Measurements from ENCODE around the gene ABCA9. TPM values are rescaled to one million over a fixed set of nuclear protein-coding genes. Genes with fewer than 3 reads are reported as not detected.

The ABCA9 gene
- total and polyA plus RNA-seq, 2 experiments from 2014 or later = 0.24 to 0.65 TPM

- no peak overlapping the region for H3K4me3 ChIP-seq
- TF ChIP-seq EZH2 (IDR thresholded peaks at IDR 0.05; ENCODE audit: insufficient read depth, poor library complexity, severe bottlenecking) (no peak), EZH2phosphoT487 (IDR thresholded peaks at IDR 0.05; ENCODE audit: insufficient read depth, low read depth) (no peak)
- no peak overlapping the region for H2AFZ ChIP-seq
- no peaks in the 10 kb centered on the region for H3K79me2 ChIP-seq (ENCODE audit: insufficient read depth)
- H3K27me3 ChIP-seq (replicated peaks; ENCODE audit: insufficient read depth) = no peaks in the 10 kb centered on the region
- H3K9me2 ChIP-seq (ENCODE audit: insufficient read depth) = no peaks in the 10 kb centered on the region
- 86 to 91% methylated on average over 3 of the region's 3 CpGs for WGBS, 2 experiments (ENCODE audit: low coverage in 1 of 2, low lambda C conversion rate in 2 of 2, missing lambda C conversion rate in 2 of 2)
- no peaks in the 10 kb centered on the region for H3K9me3 ChIP-seq (ENCODE audit: low read depth)
- H3K27ac ChIP-seq = no peak overlapping the region
- no peaks in the 10 kb centered on the region for H4K20me1 ChIP-seq (ENCODE audit: insufficient read depth)
- DNase-seq = no peak
- H3K4me2 ChIP-seq (ENCODE audit: unreplicated experiment) = no peak overlapping the region
- no peaks in the 10 kb centered on the region for H3F3A ChIP-seq (ENCODE audit: insufficient read depth)
- in situ Hi-C loops (cut with MboI) = no loop called here
- H3K36me3 ChIP-seq (ENCODE audit: low read depth) = no peaks in the 10 kb centered on the region
- H3K9ac ChIP-seq = no peak overlapping the region
- no peaks in the 10 kb centered on the region for H3K4me1 ChIP-seq (ENCODE audit: insufficient read depth)
These were observed 118.3 kb downstream of the ABCA9 start for GRCh38 chr17:68942389-68942788.

GRCh38 chr17:68941761-68942160 lies 119.0 kb downstream of the ABCA9 start:
- H3K9me2 ChIP-seq (ENCODE audit: insufficient read depth) = no peaks in the 10 kb centered on the region

GRCh38 chr17:68939195-68939594 lies 121.5 kb downstream of the ABCA9 start:
- TF ChIP-seq EZH2 (IDR thresholded peaks at IDR 0.05; ENCODE audit: insufficient read depth, poor library complexity, severe bottlenecking) (no peak), EZH2phosphoT487 (IDR thresholded peaks at IDR 0.05; ENCODE audit: insufficient read depth, low read depth) (no peak)
- H3K27me3 ChIP-seq (replicated peaks; ENCODE audit: insufficient read depth) = no peaks in the 10 kb centered on the region
- H3K9me3 ChIP-seq (ENCODE audit: low read depth) = no peaks in the 10 kb centered on the region
- in situ Hi-C loops (cut with MboI) = no loop called here
- DNase-seq = no peak
- H3K27ac ChIP-seq = no peak overlapping the region
- H3K4me3 ChIP-seq = no peak overlapping the region
- WGBS, 2 experiments (ENCODE audit: low coverage in 1 of 2, low lambda C conversion rate in 2 of 2, missing lambda C conversion rate in 2 of 2) = 82 to 83% methylated on average over 3 of the region's 3 CpGs
- no peaks in the 10 kb centered on the region for H3K79me2 ChIP-seq (ENCODE audit: insufficient read depth)
- H2AFZ ChIP-seq = no peak overlapping the region
- no peaks in the 10 kb centered on the region for H3F3A ChIP-seq (ENCODE audit: insufficient read depth)
- no peak overlapping the region for H3K4me2 ChIP-seq (ENCODE audit: unreplicated experiment)
- no peak overlapping the region for H3K9ac ChIP-seq
- H3K9me2 ChIP-seq (ENCODE audit: insufficient read depth) = no peaks in the 10 kb centered on the region
- H4K20me1 ChIP-seq (ENCODE audit: insufficient read depth) = no peaks in the 10 kb centered on the region
- no peaks in the 10 kb centered on the region for H3K36me3 ChIP-seq (ENCODE audit: low read depth)
- H3K4me1 ChIP-seq (ENCODE audit: insufficient read depth) = no peaks in the 10 kb centered on the region

More at GRCh38 chr17:68941761-68942160, 119.0 kb downstream of the ABCA9 start:
- H3K4me2 ChIP-seq (ENCODE audit: unreplicated experiment) = no peak overlapping the region
- in situ Hi-C loops (cut with MboI) = no loop called here
- H2AFZ ChIP-seq = no peak overlapping the region
- no peaks in the 10 kb centered on the region for H3K4me1 ChIP-seq (ENCODE audit: insufficient read depth)
- H3F3A ChIP-seq (ENCODE audit: insufficient read depth) = no peaks in the 10 kb centered on the region
- H3K27ac ChIP-seq = no peak overlapping the region
- no peaks in the 10 kb centered on the region for H3K27me3 ChIP-seq (replicated peaks; ENCODE audit: insufficient read depth)
- H3K4me3 ChIP-seq = no peak overlapping the region
- no peaks in the 10 kb centered on the region for H3K9me3 ChIP-seq (ENCODE audit: low read depth)
- no peaks in the 10 kb centered on the region for H3K36me3 ChIP-seq (ENCODE audit: low read depth)
- H3K9ac ChIP-seq = no peak overlapping the region
- no peak for DNase-seq
- H3K79me2 ChIP-seq (ENCODE audit: insufficient read depth) = no peaks in the 10 kb centered on the region
- no peaks in the 10 kb centered on the region for H4K20me1 ChIP-seq (ENCODE audit: insufficient read depth)
- TF ChIP-seq EZH2phosphoT487 (IDR thresholded peaks at IDR 0.05; ENCODE audit: insufficient read depth, low read depth) = no peak
- no peak for TF ChIP-seq EZH2 (IDR thresholded peaks at IDR 0.05; ENCODE audit: insufficient read depth, poor library complexity, severe bottlenecking)
- 74 to 77% methylated on average over 6 of the region's 6 CpGs for WGBS, 2 experiments (ENCODE audit: low coverage in 1 of 2, low lambda C conversion rate in 2 of 2, missing lambda C conversion rate in 2 of 2)

GRCh38 chr17:68937890-68938514 lies 122.7 kb downstream of the ABCA9 start:
- H4K20me1 ChIP-seq (ENCODE audit: insufficient read depth) = no peaks in the 10 kb centered on the region
- H3K4me3 ChIP-seq = no peak overlapping the region
- H3F3A ChIP-seq (ENCODE audit: insufficient read depth) = no peaks in the 10 kb centered on the region
- WGBS, 2 experiments (ENCODE audit: low coverage in 1 of 2, low lambda C conversion rate in 2 of 2, missing lambda C conversion rate in 2 of 2) = 83 to 85% methylated on average over 8 of the region's 8 CpGs
- H2AFZ ChIP-seq = no peak overlapping the region
- no peak overlapping the region for H3K9ac ChIP-seq
- TF ChIP-seq EZH2phosphoT487 (IDR thresholded peaks at IDR 0.05; ENCODE audit: insufficient read depth, low read depth) = no peak
- TF ChIP-seq EZH2 (IDR thresholded peaks at IDR 0.05; ENCODE audit: insufficient read depth, poor library complexity, severe bottlenecking) = no peak
- H3K27me3 ChIP-seq (replicated peaks; ENCODE audit: insufficient read depth) = no peaks in the 10 kb centered on the region
- H3K9me2 ChIP-seq (ENCODE audit: insufficient read depth) = no peaks in the 10 kb centered on the region
- in situ Hi-C loops (cut with MboI) = no loop called here
- no peak overlapping the region for H3K27ac ChIP-seq
- no peaks in the 10 kb centered on the region for H3K4me1 ChIP-seq (ENCODE audit: insufficient read depth)
- no peaks in the 10 kb centered on the region for H3K79me2 ChIP-seq (ENCODE audit: insufficient read depth)
- H3K4me2 ChIP-seq (ENCODE audit: unreplicated experiment) = no peak overlapping the region
- no peak for DNase-seq
- no peaks in the 10 kb centered on the region for H3K9me3 ChIP-seq (ENCODE audit: low read depth)
- H3K36me3 ChIP-seq (ENCODE audit: low read depth) = no peaks in the 10 kb centered on the region

Data from GM23248 (cell line).